C4-2B (cell line): ENCODE data around the gene NUDCD2.

ENCODE experiments used
- ZFX ChIP-seq: fragments of 450-650 bp; IDR thresholded peaks from 2 replicates; pipeline ENCODE4 v1.6.1; 2017
- TF ChIP-seq, protein P1 (sequence below): fragments of 450-650 bp; conservative IDR thresholded peaks from 2 replicates; pipeline ENCODE4 v1.5.1; 2017; ENCODE audit warnings: mild to moderate bottlenecking

DNA sequence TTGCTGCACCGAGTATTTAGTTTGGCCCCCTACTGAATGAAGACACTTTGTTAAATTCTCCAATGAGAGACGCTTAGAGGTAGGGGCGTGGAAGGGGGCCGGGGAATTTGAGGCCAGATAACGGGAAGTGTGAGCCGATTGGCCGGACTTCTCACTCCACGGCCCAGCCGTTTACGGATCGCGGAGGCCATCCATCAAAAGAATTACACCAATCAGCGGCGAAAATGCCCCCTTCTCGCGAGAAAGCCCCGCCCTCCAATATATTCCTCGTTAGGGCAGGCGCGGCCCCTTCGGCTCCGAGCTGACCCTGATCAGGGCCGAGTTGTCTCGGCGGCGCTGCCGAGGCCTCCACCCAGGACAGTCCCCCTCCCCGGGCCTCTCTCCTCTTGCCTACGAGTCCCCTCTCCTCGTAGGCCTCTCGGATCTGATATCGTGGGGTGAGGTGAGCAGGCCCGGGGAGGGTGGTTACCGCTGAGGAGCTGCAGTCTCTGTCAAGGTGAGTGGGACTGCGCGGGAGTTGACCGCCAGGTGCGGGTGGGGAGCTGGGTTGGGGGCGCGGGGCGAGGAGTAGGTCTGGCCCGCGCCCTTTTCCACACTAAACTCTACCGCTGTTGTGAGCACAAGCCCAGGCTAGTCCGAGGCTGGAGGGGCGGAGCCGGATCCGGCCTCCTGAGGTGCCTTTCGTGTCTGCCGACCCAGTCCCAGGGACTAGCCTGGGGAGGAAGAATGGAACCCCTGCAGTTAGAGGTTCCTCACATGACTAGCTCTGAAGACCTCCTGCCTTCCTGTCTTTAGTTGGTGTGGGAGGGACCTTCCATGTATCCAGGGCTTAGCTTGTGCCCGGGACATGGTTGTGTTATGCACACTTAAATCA is 22.4 kb downstream of the NUDCD2 start, which contains the start of gene CCNG1:
- TF ChIP-seq, protein P1, sequence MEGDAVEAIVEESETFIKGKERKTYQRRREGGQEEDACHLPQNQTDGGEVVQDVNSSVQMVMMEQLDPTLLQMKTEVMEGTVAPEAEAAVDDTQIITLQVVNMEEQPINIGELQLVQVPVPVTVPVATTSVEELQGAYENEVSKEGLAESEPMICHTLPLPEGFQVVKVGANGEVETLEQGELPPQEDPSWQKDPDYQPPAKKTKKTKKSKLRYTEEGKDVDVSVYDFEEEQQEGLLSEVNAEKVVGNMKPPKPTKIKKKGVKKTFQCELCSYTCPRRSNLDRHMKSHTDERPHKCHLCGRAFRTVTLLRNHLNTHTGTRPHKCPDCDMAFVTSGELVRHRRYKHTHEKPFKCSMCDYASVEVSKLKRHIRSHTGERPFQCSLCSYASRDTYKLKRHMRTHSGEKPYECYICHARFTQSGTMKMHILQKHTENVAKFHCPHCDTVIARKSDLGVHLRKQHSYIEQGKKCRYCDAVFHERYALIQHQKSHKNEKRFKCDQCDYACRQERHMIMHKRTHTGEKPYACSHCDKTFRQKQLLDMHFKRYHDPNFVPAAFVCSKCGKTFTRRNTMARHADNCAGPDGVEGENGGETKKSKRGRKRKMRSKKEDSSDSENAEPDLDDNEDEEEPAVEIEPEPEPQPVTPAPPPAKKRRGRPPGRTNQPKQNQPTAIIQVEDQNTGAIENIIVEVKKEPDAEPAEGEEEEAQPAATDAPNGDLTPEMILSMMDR, result no peak
- peak; percentile 82 for TF ChIP-seq ZFX
